HepG2 (cell line): ENCODE data around the gene PRKCZ. TPM values are rescaled to one million over a fixed set of nuclear protein-coding genes. Genes with fewer than 3 reads are reported as not detected.

Experiments used
- AHDC1 ChIP-seq: sonication (generic); formaldehyde crosslinking; IDR thresholded peaks from 2 replicates; pipeline ENCODE4 v1.5.1; 2020; ENCODE audit warnings: mild to moderate bottlenecking, missing genetic modification reagents, borderline replicate concordance
- CHCHD3 ChIP-seq: sonication (generic); formaldehyde crosslinking; IDR thresholded peaks from 2 replicates; pipeline ENCODE4 v1.8.0; 2022; ENCODE audit warnings: mild to moderate bottlenecking, missing genetic modification reagents, moderate library complexity
- ESRRA ChIP-seq: sonication (generic); formaldehyde crosslinking; IDR thresholded peaks from 2 replicates; pipeline ENCODE4 v1.5.1; 2020; ENCODE audit warnings: mild to moderate bottlenecking, low read depth, missing genetic modification reagents
- GPN1 ChIP-seq: sonication (generic); formaldehyde crosslinking; IDR thresholded peaks from 2 replicates; pipeline ENCODE4 v1.5.1; 2020; ENCODE audit warnings: missing genetic modification reagents, borderline replicate concordance
- KDM2A ChIP-seq: sonication (generic); formaldehyde crosslinking; IDR thresholded peaks from 2 replicates; pipeline ENCODE4 v1.4.0; 2020; ENCODE audit warnings: low read depth, missing genetic modification reagents, borderline replicate concordance
- KIAA2018 ChIP-seq: sonication (generic); formaldehyde crosslinking; IDR thresholded peaks from 2 replicates; pipeline ENCODE4 v1.5.0; 2020; ENCODE audit warnings: mild to moderate bottlenecking, missing genetic modification reagents, borderline replicate concordance
- MTERF4 ChIP-seq: sonication (generic); formaldehyde crosslinking; IDR thresholded peaks from 2 replicates; pipeline ENCODE4 v1.8.0; 2023; ENCODE audit warnings: mild to moderate bottlenecking, missing genetic modification reagents
- MZF1 ChIP-seq: sonication (generic); formaldehyde crosslinking; IDR thresholded peaks from 2 replicates; pipeline ENCODE4 v1.8.1; 2023; ENCODE audit warnings: mild to moderate bottlenecking, missing genetic modification reagents, borderline replicate concordance
- PPARG ChIP-seq: conservative IDR thresholded peaks from 2 replicates; pipeline ENCODE4 v1.6.1; 2016; ENCODE audit warnings: missing biosample characterization, missing genetic modification reagents
- RBFOX2 ChIP-seq: fragments of 200-400 bp; formaldehyde crosslinking; IDR thresholded peaks from 2 replicates; pipeline ENCODE4 v1.6.1; 2017; ENCODE audit warnings: low read depth, mild to moderate bottlenecking, low read length
- SRF ChIP-seq: IDR thresholded peaks from 2 replicates; pipeline ENCODE4 v1.6.1; 2011; ENCODE audit warnings: mild to moderate bottlenecking, low read depth, low read length, moderate library complexity
- polyA plus RNA-seq, 8 experiments: library from polyadenylated mRNA; depleted of rRNA in 3 of 8; stranded (reverse) in 7 of 8; unstranded in 1 of 8; fragments of >200 nt; fragmentation: Illumina TruSeq in 4 of 8; extraction: Trizol in 4 of 8; gene quantifications; 2 replicates each; pipeline versions ENCODE4 v1.2.1 to v1.2.3, GENCODE V29; 2011 to 2016; ENCODE audit warnings: low read depth in 4 of 8, missing spikeins in 1 of 8, mixed read lengths in 1 of 8; ENCODE audit not compliant: insufficient read depth in 1 of 8
- total RNA-seq, 5 experiments: library from RNA; depleted of rRNA; stranded (reverse); fragments of >200 nt; fragmentation: Illumina TruSeq; extraction: Trizol; gene quantifications; 2 replicates each; pipeline ENCODE4 v1.2.3, GENCODE V29; 2016; ENCODE audit warnings: low read depth in 1 of 5

Gene PRKCZ
- total and polyA plus RNA-seq, 2 of the 13 experiments (the other 11 are each of a cell fraction or from before 2014, with no cell fraction given), result 34.7 to 85.2 TPM

GRCh38 chr1:2046174-2046917, 3.9 kb upstream of the PRKCZ start (continued):
- TF ChIP-seq PPARG (CRISPR knock-in tag), result 0 out of 2 replicates have a peak, but pooled peaks have one; percentile 14
- TF ChIP-seq RBFOX2, result no peak
- no peak for TF ChIP-seq CHCHD3 (CRISPR knock-in tag)
- no peak for TF ChIP-seq KIAA2018 (CRISPR knock-in tag)
- peak; percentile 68; the same call in 1 of the 2 replicates for TF ChIP-seq KDM2A (CRISPR knock-in tag)
- no peak for TF ChIP-seq SRF
- no peak for TF ChIP-seq MZF1 (CRISPR knock-in tag)
- TF ChIP-seq MTERF4 (CRISPR knock-in tag), result peak; percentile 54; the same call in 1 of the 2 replicates
- no peak for TF ChIP-seq AHDC1 (CRISPR knock-in tag)
- no peak for TF ChIP-seq GPN1 (CRISPR knock-in tag)
- TF ChIP-seq ESRRA (CRISPR knock-in tag), result no peak
